Neutrophil (primary cell): ENCODE results near the gene TMEM218.

Source experiments
- H3K27ac ChIP-seq: fragments of 200-600 bp; sonication (generic); 2 replicates; pipeline ENCODE4 v1.5.1; 2016; ENCODE audit warnings: mild to moderate bottlenecking, moderate library complexity
- H3K27me3 ChIP-seq: fragments of 200-600 bp; sonication (generic); 2 replicates; pipeline ENCODE4 v1.6.0; 2016; ENCODE audit warnings: mild to moderate bottlenecking
- H3K36me3 ChIP-seq: fragments of 200-600 bp; sonication (generic); 2 replicates; pipeline ENCODE4 v1.5.1; 2017
- H3K4me1 ChIP-seq, 2 experiments: fragments of 200-600 bp in 1 of 2; sonication (generic) in 1 of 2; 1 replicate in 1 of 2; 2 replicates in 1 of 2; pipeline versions ENCODE4 v1.5.1 to v1.6.1; 2013 to 2016; ENCODE audit warnings: low read depth in 1 of 2, low read length in 1 of 2, mild to moderate bottlenecking in 1 of 2, moderate library complexity in 1 of 2; ENCODE audit not compliant: control insufficient read depth in 1 of 2, insufficient read depth in 1 of 2
- H3K4me3 ChIP-seq, 2 experiments: fragments of 200-600 bp in 1 of 2; sonication (generic) in 1 of 2; 1 replicate in 1 of 2; 2 replicates in 1 of 2; pipeline ENCODE4 v1.5.1; 2013 to 2016; ENCODE audit warnings: low read depth in 1 of 2, low read length in 1 of 2, mild to moderate bottlenecking in 1 of 2, moderate library complexity in 1 of 2
- H3K9me3 ChIP-seq: fragments of 200-600 bp; sonication (generic); 2 replicates; pipeline ENCODE4 v1.5.1; 2016
- CTCF ChIP-seq: fragments of 200-600 bp; sonication (generic); IDR thresholded peaks from 2 replicates; pipeline ENCODE4 v1.5.1; 2016; ENCODE audit warnings: antibody characterized with exemption

The TMEM218 gene

GRCh38 chr11:125069796-125070195 is 41.6 kb downstream of the TMEM218 start:
- Histone ChIP-seq H3K27ac (peak overlapping the region; percentile 90), H3K27me3 (peaks cover 22% of the 10 kb centered on the region), H3K9me3 (no peaks in the 10 kb centered on the region), H3K4me1 (peaks cover 21 to 37% of the 10 kb centered on the region in 2 experiments), H3K36me3 (no peaks in the 10 kb centered on the region), H3K4me3 (no peak overlapping the region)
- TF ChIP-seq CTCF, result no peak

GRCh38 chr11:125069008-125069407 is 42.4 kb downstream of the TMEM218 start:
- Histone ChIP-seq H3K27me3 (peaks cover 30% of the 10 kb centered on the region), H3K4me1 (peaks cover 21 to 38% of the 10 kb centered on the region in 2 experiments), H3K9me3 (no peaks in the 10 kb centered on the region), H3K4me3 (no peak overlapping the region), H3K36me3 (no peaks in the 10 kb centered on the region), H3K27ac (peak overlapping the region; percentile 90)
- no peak for TF ChIP-seq CTCF

GRCh38 chr11:125068368-125068767 is 43.1 kb downstream of the TMEM218 start:
- H3K36me3 ChIP-seq, result no peaks in the 10 kb centered on the region
- peaks cover 25 to 44% of the 10 kb centered on the region in 2 experiments for H3K4me1 ChIP-seq
- H3K9me3 ChIP-seq, result no peaks in the 10 kb centered on the region
- no peak overlapping the region for H3K27ac ChIP-seq
- H3K4me3 ChIP-seq, result no peak overlapping the region
- H3K27me3 ChIP-seq, result peaks cover 36% of the 10 kb centered on the region
- TF ChIP-seq CTCF, result no peak

GRCh38 chr11:125064070-125064469 is 47.4 kb downstream of the TMEM218 start:
- Histone ChIP-seq H3K4me1 (peaks cover 3 to 10% of the 10 kb centered on the region in 2 experiments), H3K4me3 (peak overlapping the region; percentile 56 to 65), H3K27me3 (peaks cover 77% of the 10 kb centered on the region), H3K36me3 (no peaks in the 10 kb centered on the region), H3K27ac (no peak overlapping the region), H3K9me3 (no peaks in the 10 kb centered on the region)
- no peak for TF ChIP-seq CTCF

DNA sequence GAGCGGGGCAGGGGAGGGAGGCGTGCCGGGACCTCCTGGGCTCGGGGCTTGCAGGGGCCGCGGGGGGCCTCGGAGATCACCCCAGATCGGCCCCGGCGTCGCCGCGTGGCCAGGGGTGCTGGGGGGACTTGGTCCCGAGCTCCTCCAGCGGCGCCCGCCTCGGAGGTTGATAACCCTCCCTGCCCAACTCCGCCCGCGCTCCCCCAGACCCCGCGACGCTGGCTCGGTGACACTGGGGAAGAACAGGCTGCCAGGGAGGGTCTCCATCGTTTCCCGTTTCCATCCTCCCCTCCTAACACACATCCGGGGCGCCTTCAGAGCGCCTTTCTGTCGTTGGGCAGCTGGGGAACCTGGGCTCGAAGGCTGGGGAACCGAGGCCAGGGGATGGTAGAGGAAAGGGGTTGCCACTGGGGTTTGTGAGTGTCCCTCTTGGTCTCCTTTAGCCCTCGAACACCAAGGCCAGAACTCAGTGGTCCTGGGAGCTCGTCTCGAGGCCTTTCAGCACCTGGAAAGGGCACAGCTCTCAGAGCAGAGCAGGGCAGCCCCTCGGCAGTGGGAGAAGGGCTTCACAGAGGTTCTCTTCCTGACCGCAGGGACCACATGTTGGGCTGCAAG is 47.9 kb downstream of the TMEM218 start:
- peak overlapping the region; percentile 56 to 65 for H3K4me3 ChIP-seq
- H3K36me3 ChIP-seq, result no peaks in the 10 kb centered on the region
- H3K9me3 ChIP-seq, result no peaks in the 10 kb centered on the region
- H3K4me1 ChIP-seq, result peaks cover 3 to 8% of the 10 kb centered on the region in 2 experiments
- peak overlapping the region; percentile 75 for H3K27ac ChIP-seq
- peaks cover 77% of the 10 kb centered on the region for H3K27me3 ChIP-seq
- TF ChIP-seq CTCF, result no peak
